GM19468 (cell line): ENCODE data around the gene FCRL1.

ENCODE experiments used
- ATAC-seq: cut with Tn5 transposase; IDR thresholded peaks from one replicate; pipeline ENCODE4 v1.9.1; 2021; ENCODE audit warnings: mild to moderate bottlenecking, moderate library complexity, moderate number of reproducible peaks; ENCODE audit not compliant: unreplicated experiment; ENCODE audit errors: extremely low read depth

Gene FCRL1

GRCh38 chr1:157819896-157820295 lies at the start of gene FCRL1:
Gene FCRL1 (minus strand): TSS chr1:157820120. CDS start chr1:157820037, 83 bp downstream.
- no peak for ATAC-seq

DNA sequence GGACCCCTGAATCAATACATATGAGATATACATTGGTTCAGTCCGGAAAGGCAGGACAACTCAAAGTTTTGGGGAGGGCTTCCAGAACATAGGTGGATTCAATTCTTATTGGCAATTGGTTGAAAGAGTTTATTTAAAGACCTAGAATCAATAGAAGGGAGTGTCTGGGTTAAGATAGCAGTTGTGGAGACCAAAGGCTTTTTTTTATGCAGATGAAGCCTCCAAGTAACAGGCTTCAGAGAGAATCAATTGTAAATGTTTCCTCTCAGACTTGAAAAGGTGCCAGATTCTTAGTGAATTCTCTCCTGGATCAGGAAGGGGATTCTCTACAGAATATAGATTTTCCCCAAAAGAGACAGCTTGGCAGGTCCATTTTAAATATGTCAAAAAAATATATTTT lies 48.7 kb upstream of the FCRL1 start:
- no peak for ATAC-seq

- no peak for ATAC-seq
Measured at GRCh38 chr1:157862114-157863070, 42.5 kb upstream of the FCRL1 start.

DNA sequence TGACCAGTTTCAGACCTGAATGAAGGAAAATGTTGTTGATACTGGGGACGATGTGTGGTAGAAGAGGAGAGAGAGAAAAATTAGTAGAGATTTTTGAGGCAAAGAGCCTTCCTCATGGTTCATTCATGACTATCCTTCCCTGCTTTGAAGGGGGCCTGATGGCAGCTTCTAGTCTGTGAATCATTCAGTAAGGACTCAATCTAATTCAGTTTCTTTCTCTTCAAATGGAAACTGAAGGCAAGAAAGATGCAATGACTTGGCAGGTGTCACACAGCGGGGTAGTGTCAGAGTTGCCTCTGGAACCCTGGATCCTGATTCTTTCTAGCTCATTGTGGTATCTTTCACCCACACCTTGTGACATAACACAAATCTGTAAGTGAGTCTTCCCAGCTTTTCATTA lies 36.6 kb upstream of the FCRL1 start:
- ATAC-seq: no peak

- ATAC-seq: no peak
Measured at GRCh38 chr1:157852476-157852875, 32.6 kb upstream of the FCRL1 start.

DNA sequence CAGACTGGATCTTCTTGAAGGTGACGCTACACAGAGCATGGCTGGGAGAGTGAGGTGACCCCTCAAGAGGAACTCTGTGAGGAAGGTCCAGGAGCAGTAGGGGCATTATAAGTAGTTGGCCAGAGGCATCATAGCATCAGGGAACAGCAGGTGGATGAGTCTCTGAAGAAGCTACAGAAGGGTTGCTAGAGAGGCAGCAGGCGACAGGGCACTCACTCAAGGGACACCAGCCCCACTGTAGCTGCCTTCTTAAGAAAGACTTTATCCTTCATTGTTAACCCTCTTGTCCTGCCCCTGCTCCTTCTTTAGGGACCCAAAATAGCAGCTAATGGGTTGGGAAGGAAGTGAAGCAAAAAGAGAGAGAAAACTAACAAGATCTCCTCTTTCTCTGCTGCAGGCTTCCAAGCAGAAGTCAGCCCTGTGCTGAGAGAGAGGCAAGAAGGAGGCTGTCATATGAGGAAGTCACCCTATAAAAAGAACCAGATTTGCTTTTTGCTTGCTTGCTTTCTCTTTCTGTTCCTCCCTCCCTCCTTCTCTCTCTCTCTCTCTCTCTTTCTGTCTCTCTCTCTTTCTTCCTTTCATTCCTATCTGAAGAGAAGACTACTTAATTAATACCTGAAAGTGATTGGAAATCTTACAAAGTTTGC lies 29.4 kb upstream of the FCRL1 start:
- no peak for ATAC-seq

DNA sequence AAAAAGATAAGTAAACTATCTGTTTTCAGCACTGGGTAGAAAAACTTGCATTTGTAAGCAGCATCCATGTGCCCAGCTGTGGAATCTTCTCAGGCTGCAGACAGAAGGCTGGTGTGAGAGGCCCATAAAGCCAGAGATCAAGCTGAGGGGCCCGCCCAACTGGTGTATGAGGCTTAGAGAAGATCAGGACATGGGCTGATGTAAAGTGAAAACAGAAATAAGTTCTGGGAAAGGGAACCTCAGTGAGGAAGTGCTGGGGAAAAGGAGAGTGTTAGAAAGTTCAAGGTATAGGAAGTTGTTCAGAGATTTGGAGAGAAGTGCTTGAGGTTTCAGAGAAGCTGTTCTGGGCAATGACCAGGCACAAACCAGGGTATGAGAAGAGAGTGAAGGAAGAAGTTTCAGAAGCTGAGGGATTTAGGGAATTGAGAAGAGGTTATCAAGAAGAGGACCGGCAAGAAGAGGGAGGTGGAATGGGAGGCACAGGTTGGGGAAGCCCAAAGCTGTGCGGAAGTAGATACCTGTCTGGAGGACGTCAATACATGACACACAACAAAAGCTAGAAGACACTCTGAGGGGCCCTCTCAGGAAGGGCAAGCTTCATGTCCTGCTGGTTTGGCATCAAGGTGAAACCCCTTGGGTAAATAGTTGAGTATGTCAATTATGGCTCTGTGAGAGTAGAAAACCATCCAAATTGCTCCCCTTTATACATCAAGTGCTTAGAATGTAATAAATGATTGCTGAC lies 24.3 kb upstream of the FCRL1 start:
- no peak for ATAC-seq

DNA sequence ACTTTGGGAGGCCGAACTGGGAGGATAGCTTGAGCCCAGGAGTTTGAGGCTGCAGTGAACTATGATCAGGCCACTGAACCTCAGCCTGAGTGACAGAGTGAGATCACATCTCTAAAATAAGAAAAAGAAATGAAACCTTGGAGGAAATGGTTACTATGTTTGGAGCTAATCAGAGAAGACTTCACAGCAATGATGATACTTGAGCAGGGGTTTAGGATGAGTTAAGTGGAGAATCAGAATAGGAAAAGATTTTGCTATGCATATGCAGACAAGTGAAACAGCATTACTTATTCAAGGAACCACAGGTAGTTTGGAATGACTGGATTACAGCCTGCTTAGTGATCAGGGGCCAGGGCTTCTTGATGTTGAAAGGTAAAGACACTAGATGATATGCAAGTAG lies 23.0 kb upstream of the FCRL1 start:
- no peak for ATAC-seq

DNA sequence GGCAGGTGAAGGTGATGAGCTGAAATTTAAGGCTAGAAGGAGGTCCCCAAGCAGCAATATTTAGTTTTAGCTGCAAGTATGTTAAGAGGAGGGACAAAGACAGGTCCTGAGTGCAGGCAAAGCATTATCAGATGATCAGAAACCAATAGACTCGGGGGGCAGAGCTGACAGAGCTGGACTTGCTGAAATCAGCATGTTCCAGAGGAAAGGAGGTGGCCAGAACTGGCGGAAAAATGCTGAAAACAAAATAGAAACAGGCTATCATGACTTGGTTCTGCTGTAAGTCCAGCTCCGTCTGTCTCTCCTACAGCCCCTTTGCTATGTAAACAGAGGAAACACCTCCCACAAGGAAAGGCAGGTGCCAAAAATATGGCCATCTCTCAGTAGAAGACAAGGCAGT lies 21.8 kb upstream of the FCRL1 start, which contains the start of gene CD5L:
TSS of gene CD5L (minus strand) at position 101 of the 400 bp plus-strand sequence. CDS start 107 bp downstream, outside the sequence.
- ATAC-seq: no peak

GRCh38 chr1:157838966-157839365 lies 19.0 kb upstream of the FCRL1 start:
- ATAC-seq: no peak

DNA sequence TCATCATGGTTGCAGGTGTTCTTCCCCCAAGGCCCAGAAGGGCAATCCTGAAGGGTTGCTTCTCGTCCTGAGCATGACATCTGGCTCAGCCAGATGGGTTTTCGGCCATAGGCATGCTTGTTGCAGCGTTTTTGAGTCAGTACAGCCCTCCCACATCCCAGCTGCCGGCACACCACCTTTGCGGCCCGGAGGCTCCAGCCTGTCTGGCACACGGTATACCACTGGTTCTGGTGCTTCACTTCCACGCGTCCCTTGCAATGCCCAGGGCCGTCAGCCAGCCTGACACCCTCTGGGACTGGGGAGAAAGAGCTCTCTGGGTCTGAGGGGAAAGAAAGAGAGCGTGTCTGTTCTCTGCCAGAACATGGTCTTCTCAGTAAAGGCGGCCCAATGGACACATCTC lies 14.5 kb upstream of the FCRL1 start:
- ATAC-seq: no peak

GRCh38 chr1:157833145-157833544 lies 13.2 kb upstream of the FCRL1 start:
- no peak for ATAC-seq

DNA sequence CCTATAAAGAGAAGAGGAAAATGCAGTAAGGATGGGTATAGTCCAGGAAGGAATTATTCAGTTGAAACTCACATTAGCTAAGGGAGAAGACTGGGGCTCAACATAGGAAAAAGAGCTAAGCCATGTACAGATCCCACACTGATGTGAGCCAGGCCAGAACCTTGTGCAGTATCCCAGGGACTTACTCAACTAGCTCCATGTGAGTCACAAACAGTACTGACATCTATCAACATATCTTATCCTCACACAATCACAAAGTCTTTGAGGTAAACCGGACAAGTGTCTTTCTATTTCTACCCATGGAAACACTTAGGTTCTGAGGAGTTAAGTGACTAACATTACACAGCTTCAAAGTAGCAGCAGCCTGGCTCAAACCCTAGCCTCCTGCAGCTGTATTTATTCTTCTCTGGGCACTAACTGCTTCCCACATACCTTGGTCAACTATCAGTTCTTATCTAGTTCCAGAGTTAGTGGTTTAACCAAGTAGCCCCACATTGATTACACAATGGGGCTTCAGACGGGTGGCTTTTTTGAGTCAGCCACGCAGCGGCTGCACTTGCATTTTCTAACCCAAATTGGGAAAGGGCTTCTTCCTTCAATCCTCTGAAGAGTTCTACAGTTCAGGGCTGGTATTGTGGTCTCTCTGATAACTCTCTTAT lies 12.2 kb upstream of the FCRL1 start:
- ATAC-seq: no peak

DNA sequence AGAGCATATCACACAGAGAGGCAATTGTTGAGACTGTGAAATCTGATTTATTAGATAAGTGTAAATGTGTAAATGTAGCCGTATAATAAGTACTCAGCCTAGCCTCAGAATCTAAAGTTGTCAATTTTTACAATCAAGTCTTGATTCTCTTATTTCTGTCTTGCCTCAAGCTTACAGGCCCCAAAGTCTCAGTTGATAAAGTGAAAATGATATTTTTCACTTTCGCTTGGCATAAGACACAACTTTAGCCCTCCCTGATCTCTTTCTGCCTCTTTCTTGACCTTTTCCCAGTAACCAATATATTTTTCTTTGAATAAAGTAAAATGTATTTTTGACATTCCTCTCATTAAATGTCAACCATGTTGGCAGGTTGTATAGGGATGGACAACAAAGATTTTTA lies 11.0 kb upstream of the FCRL1 start:
- no peak for ATAC-seq

DNA sequence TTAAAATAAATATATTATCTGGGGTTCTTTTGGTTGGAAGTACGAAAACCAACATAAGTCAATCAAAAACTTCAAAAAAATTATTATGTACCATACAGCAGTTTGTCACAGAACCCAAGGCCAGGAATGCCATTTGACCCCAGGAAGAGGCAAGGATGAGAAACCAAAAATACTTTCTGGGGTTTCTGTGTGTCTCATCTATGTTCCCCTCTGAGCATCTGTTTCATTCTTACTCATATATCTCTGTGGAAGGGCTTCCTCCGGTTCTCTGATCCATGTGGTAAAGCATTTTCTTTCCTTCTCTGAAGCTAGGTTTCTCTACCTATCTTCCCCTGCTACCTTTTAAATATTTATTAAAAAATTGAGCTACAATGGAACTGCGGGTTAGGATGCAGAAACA lies 9.8 kb upstream of the FCRL1 start:
- ATAC-seq: no peak

DNA sequence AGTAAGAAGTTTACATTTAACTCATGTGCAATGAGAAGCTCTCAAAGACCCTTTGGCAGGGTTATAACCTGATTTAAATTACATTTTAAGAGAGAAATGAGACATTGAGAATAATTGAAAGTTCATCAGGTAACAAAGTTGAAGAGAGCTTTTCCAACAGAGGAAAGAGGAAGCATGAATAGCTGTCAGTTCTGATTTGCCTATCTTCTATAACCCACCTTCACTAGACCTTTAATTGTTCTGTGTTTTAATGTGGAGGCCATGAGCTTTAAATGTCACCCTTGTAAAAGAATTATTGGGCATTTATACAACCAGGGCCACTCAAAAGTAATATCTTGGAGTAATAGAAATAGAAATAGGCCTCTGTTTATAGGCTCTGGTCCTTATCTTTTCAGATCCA lies 9.3 kb upstream of the FCRL1 start:
- no peak for ATAC-seq

DNA sequence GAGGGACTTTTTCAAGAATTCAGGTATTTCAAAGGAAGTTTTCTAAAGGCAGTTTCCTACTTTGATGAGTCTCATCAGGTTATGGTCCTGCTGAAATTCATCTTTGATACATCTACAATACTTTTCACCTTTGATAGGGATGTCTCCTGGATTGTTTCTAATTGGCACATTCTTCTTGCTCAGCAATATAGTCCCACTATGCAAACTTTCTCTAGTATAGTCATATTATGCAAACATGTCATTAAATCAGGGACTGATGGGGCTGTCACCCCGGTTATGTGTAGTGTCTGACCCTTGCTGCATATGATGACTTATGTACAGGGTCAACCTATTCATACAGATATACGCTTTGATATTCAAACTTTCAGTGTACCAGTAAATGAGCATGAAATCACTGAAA lies 379 bp upstream of the FCRL1 start:
- ATAC-seq: no peak

DNA sequence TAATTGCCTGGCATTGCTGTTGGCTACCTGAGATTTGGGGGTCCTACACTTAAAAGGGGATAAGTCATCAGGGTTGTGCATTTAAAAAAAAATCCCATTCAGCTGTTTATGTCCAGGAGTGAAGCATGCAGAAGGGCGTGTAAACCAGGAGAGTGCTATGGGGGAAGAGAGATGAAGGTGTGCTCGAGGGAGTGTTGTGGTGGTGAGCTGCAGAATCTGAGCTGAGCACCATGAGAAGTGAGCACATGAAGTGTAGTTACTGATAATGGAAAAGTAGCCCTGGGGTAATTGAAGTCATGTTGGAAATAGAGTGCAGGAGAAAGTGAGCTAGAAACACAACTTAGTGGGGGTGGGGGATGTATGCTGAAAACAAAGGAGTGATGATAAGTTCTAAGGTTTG lies 705 bp downstream of the FCRL1 start:
- no peak for ATAC-seq

GRCh38 chr1:157813269-157813668 lies 6.7 kb downstream of the FCRL1 start:
- no peak for ATAC-seq

- peak; percentile 69 for ATAC-seq
Measured at GRCh38 chr1:157806431-157807149, 13.3 kb downstream of the FCRL1 start.
